ENCODE results near the gene SCD5. TPM values are rescaled to one million over a fixed set of nuclear protein-coding genes. Genes with fewer than 3 reads are reported as not detected.

The SCD5 gene
- polyA plus RNA-seq, 1 donor from 2014 or later, result 212 TPM

DNA sequence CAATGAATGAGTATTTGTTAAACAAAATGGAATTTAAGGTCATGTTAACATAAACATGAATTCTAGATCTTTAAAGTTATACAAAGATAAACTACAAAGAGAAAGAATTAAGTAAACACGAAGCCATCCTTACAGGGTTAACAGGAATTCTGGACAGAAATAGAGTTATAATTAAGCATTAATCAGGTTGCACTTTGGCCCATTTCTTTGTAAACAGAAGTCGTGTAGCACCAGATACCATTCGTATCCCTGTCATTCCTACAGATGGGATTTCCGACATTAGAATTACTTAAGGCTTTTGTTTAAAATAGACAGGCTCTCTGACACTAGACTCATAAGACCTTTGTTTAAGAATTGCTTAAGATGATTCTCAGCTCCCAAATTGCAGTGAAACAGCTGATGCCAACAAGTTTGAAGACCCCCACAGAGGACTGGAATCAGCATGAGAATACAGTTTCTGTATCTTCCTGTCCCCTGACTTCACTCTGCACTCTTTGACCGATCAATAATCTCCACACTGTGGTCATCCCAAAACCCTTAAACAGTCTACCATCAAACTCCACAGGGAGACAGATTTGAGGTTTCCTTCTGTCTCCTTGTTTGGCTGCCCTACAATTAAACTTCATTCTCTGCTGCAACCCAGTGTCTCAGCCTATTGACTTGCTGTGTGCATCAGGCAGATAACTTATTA is 214.6 kb downstream of the SCD5 start:
- Histone ChIP-seq H3F3A (ENCODE audit: insufficient read depth, low read length, poor library complexity, severe bottlenecking) (no peaks in the 10 kb centered on the region), H3K27ac (ENCODE audit: low read length) (no peak overlapping the region), H2AFZ (ENCODE audit: low read depth, low read length) (no peak overlapping the region), H3K9me3 (ENCODE audit: low read length) (no peaks in the 10 kb centered on the region), H3K4me3 (ENCODE audit: low read length) (no peak overlapping the region), H3K9me2 (ENCODE audit: insufficient read depth, low read length) (no peaks in the 10 kb centered on the region), H3K9ac (ENCODE audit: low read length) (no peak overlapping the region), H4K20me1 (ENCODE audit: insufficient read depth) (no peaks in the 10 kb centered on the region), H3K79me2 (replicated peaks; ENCODE audit: insufficient read depth, low read length) (no peaks in the 10 kb centered on the region), H3K36me3 (ENCODE audit: insufficient read depth, low read length) (no peaks in the 10 kb centered on the region), H3K27me3 (ENCODE audit: insufficient read depth, low read depth, low read length) (no peaks in the 10 kb centered on the region), H3K4me2 (ENCODE audit: low read length) (no peak overlapping the region)
- TF ChIP-seq SMC3 (conservative IDR thresholded peaks at IDR 0.05; ENCODE audit: poor library complexity) (no peak), POLR2AphosphoS5 (IDR thresholded peaks at IDR 0.05) (no peak), EP300 (conservative IDR thresholded peaks at IDR 0.05; ENCODE audit: poor library complexity, severe bottlenecking) (no peak), EZH2 (IDR thresholded peaks at IDR 0.05; ENCODE audit: borderline replicate concordance, insufficient read depth, low read length, poor library complexity, severe bottlenecking) (no peak), MXI1 (conservative IDR thresholded peaks at IDR 0.05; ENCODE audit: poor library complexity, severe bottlenecking) (no peak), TAF1 (IDR thresholded peaks at IDR 0.05; ENCODE audit: low read depth) (no peak), RAD21 (conservative IDR thresholded peaks at IDR 0.05) (no peak), CTCF (IDR thresholded peaks at IDR 0.05; ENCODE audit: poor library complexity, severe bottlenecking) (no peak)
- TF ChIP-seq, protein P1, sequence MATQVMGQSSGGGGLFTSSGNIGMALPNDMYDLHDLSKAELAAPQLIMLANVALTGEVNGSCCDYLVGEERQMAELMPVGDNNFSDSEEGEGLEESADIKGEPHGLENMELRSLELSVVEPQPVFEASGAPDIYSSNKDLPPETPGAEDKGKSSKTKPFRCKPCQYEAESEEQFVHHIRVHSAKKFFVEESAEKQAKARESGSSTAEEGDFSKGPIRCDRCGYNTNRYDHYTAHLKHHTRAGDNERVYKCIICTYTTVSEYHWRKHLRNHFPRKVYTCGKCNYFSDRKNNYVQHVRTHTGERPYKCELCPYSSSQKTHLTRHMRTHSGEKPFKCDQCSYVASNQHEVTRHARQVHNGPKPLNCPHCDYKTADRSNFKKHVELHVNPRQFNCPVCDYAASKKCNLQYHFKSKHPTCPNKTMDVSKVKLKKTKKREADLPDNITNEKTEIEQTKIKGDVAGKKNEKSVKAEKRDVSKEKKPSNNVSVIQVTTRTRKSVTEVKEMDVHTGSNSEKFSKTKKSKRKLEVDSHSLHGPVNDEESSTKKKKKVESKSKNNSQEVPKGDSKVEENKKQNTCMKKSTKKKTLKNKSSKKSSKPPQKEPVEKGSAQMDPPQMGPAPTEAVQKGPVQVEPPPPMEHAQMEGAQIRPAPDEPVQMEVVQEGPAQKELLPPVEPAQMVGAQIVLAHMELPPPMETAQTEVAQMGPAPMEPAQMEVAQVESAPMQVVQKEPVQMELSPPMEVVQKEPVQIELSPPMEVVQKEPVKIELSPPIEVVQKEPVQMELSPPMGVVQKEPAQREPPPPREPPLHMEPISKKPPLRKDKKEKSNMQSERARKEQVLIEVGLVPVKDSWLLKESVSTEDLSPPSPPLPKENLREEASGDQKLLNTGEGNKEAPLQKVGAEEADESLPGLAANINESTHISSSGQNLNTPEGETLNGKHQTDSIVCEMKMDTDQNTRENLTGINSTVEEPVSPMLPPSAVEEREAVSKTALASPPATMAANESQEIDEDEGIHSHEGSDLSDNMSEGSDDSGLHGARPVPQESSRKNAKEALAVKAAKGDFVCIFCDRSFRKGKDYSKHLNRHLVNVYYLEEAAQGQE (IDR thresholded peaks at IDR 0.05; ENCODE audit: borderline replicate concordance), result no peak

- H3F3A ChIP-seq (ENCODE audit: insufficient read depth, low read length, poor library complexity, severe bottlenecking), result no peaks in the 10 kb centered on the region
Observed at GRCh38 chr4:82579932-82580331, 218.7 kb downstream of the SCD5 start.

More at GRCh38 chr4:82579932-82580331, 218.7 kb downstream of the SCD5 start:
- Histone ChIP-seq H3K9me3 (ENCODE audit: low read length) (no peaks in the 10 kb centered on the region), H3K27me3 (ENCODE audit: insufficient read depth, low read depth, low read length) (no peaks in the 10 kb centered on the region), H4K20me1 (ENCODE audit: insufficient read depth) (no peaks in the 10 kb centered on the region), H3K27ac (ENCODE audit: low read length) (no peak overlapping the region), H3K36me3 (ENCODE audit: insufficient read depth, low read length) (no peaks in the 10 kb centered on the region), H3K4me3 (ENCODE audit: low read length) (no peak overlapping the region), H3K4me2 (ENCODE audit: low read length) (no peak overlapping the region), H3K9ac (ENCODE audit: low read length) (no peak overlapping the region), H2AFZ (ENCODE audit: low read depth, low read length) (no peak overlapping the region), H3K79me2 (replicated peaks; ENCODE audit: insufficient read depth, low read length) (no peaks in the 10 kb centered on the region), H3K9me2 (ENCODE audit: insufficient read depth, low read length) (no peaks in the 10 kb centered on the region)
- TF ChIP-seq CTCF (IDR thresholded peaks at IDR 0.05; ENCODE audit: poor library complexity, severe bottlenecking) (no peak), EP300 (conservative IDR thresholded peaks at IDR 0.05; ENCODE audit: poor library complexity, severe bottlenecking) (no peak), TAF1 (IDR thresholded peaks at IDR 0.05; ENCODE audit: low read depth) (no peak), MXI1 (conservative IDR thresholded peaks at IDR 0.05; ENCODE audit: poor library complexity, severe bottlenecking) (no peak), POLR2AphosphoS5 (IDR thresholded peaks at IDR 0.05) (no peak), RAD21 (conservative IDR thresholded peaks at IDR 0.05) (no peak), SMC3 (conservative IDR thresholded peaks at IDR 0.05; ENCODE audit: poor library complexity) (no peak), EZH2 (IDR thresholded peaks at IDR 0.05; ENCODE audit: borderline replicate concordance, insufficient read depth, low read length, poor library complexity, severe bottlenecking) (no peak)
- TF ChIP-seq, protein P1 (IDR thresholded peaks at IDR 0.05; ENCODE audit: borderline replicate concordance), result no peak

Measured in neural cell (in vitro differentiated cells).